Fibroblast of the aortic adventitia (primary cell): Measurements from ENCODE around the gene SPRR4. TPM values are rescaled to one million over a fixed set of nuclear protein-coding genes. Genes with fewer than 3 reads are reported as not detected.

Experiments
- DNase-seq: peaks from one replicate; pipeline ENCODE4 v3.0.0-alpha.2; 2010; ENCODE audit warnings: low read depth
- H3K4me3 ChIP-seq: 2 replicates; pipeline ENCODE4 v1.5.1; 2011; ENCODE audit warnings: low read depth, mild to moderate bottlenecking, control low read depth, low read length, moderate library complexity
- CTCF ChIP-seq: IDR thresholded peaks from 2 replicates; pipeline ENCODE4 v1.5.1; 2011; ENCODE audit warnings: mild to moderate bottlenecking, low read length, control low read depth, inconsistent platforms; ENCODE audit not compliant: insufficient read depth
- total RNA-seq: library from RNA; depleted of rRNA; stranded (reverse); fragments of >200 nt; gene quantifications from 2 replicates; pipeline ENCODE4 v1.2.3, GENCODE V29; 2012; ENCODE audit warnings: low replicate concordance

The SPRR4 gene
- total RNA-seq, 1 donor = not detected

GRCh38 chr1:152961226-152961891, 9.1 kb upstream of the SPRR4 start:
- TF ChIP-seq CTCF = no peak

GRCh38 chr1:152962876-152963415, 7.5 kb upstream of the SPRR4 start:
- DNase-seq = no peak
- no peak overlapping the region for H3K4me3 ChIP-seq
- TF ChIP-seq CTCF = no peak

More at GRCh38 chr1:152961226-152961891, 9.1 kb upstream of the SPRR4 start:
- no peak overlapping the region for H3K4me3 ChIP-seq
- DNase-seq = no peak

GRCh38 chr1:152964536-152964935, 5.9 kb upstream of the SPRR4 start:
- DNase-seq = no peak
- TF ChIP-seq CTCF = no peak
- H3K4me3 ChIP-seq = no peak overlapping the region

GRCh38 chr1:152965853-152966252, 4.6 kb upstream of the SPRR4 start:
- no peak overlapping the region for H3K4me3 ChIP-seq
- TF ChIP-seq CTCF = no peak
- DNase-seq = no peak

- TF ChIP-seq CTCF = no peak
- no peak for DNase-seq
- H3K4me3 ChIP-seq = no peak overlapping the region
Observed at GRCh38 chr1:152967201-152967600, 3.2 kb upstream of the SPRR4 start.

GRCh38 chr1:152968248-152968647, 2.2 kb upstream of the SPRR4 start:
- no peak overlapping the region for H3K4me3 ChIP-seq
- TF ChIP-seq CTCF = no peak

GRCh38 chr1:152969036-152969435, 1.4 kb upstream of the SPRR4 start:
- H3K4me3 ChIP-seq = no peak overlapping the region
- DNase-seq = no peak
- TF ChIP-seq CTCF = no peak

More at GRCh38 chr1:152968248-152968647, 2.2 kb upstream of the SPRR4 start:
- DNase-seq = no peak
